ENCODE data around the gene CSH1. TPM values are rescaled to one million over a fixed set of nuclear protein-coding genes. Genes with fewer than 3 reads are reported as not detected.
"Not testable (repeated sequence)": the region's sequence is repeated elsewhere in the genome, so short reads cannot be mapped to it uniquely, and the experiment has no call there.

The CSH1 gene
- total and polyA plus RNA-seq, 2 experiments from 2014 or later, result 0.68 TPM; not detected in 1

GRCh38 chr17:63874061-63874626 is 22.2 kb downstream of the CSH1 start:
- not testable (repeated sequence) for H3K79me2 ChIP-seq (replicated peaks; ENCODE audit: insufficient read depth); H3K4me1 ChIP-seq (ENCODE audit: insufficient read depth); H3K9me3 Mint-ChIP-seq; H3K4me2 ChIP-seq; H3K9me2 ChIP-seq (ENCODE audit: insufficient read depth); H3K4me1 Mint-ChIP-seq; H2AFZ ChIP-seq; H3K27me3 ChIP-seq (ENCODE audit: insufficient read depth); H3F3A ChIP-seq (replicated peaks; ENCODE audit: low read depth); H3K4me3 Mint-ChIP-seq; DNase-seq (ENCODE audit: low spot score); H3K27ac ChIP-seq (ENCODE audit: low read depth); H3K36me3 ChIP-seq (ENCODE audit: insufficient read depth); H3K27me3 Mint-ChIP-seq (ENCODE audit: insufficient read depth, low read depth, poor library complexity); H3K36me3 Mint-ChIP-seq (ENCODE audit: low read depth); H3K4me3 ChIP-seq; H4K20me1 ChIP-seq (replicated peaks; ENCODE audit: insufficient read depth)
- peak; percentile 0 to 51; a peak in 2 of 4 replicates for TF ChIP-seq CTCF (conservative IDR thresholded peaks at IDR 0.05; ENCODE audit: low read depth in 2 of 2)
- H3K27ac Mint-ChIP-seq, result peak overlapping the region; percentile 66; the same call in 1 of the 2 replicates
- peak; percentile 92 for ATAC-seq

GRCh38 chr17:63873577-63873976 is 22.8 kb downstream of the CSH1 start, which contains the start of gene CSH2:
TSS of gene CSH2 (minus strand) at chr17:63873677. CDS start at chr17:63873614, 63 bp downstream.
- H3K36me3 ChIP-seq (ENCODE audit: insufficient read depth); H3K4me2 ChIP-seq; H3K27ac ChIP-seq (ENCODE audit: low read depth); ATAC-seq; H3K36me3 Mint-ChIP-seq (ENCODE audit: low read depth); H4K20me1 ChIP-seq (replicated peaks; ENCODE audit: insufficient read depth); H3K27me3 ChIP-seq (ENCODE audit: insufficient read depth); H3K9me2 ChIP-seq (ENCODE audit: insufficient read depth); H3K4me3 Mint-ChIP-seq; H3K9me3 Mint-ChIP-seq; H3K79me2 ChIP-seq (replicated peaks; ENCODE audit: insufficient read depth); H3F3A ChIP-seq (replicated peaks; ENCODE audit: low read depth); H2AFZ ChIP-seq; H3K27me3 Mint-ChIP-seq (ENCODE audit: insufficient read depth, low read depth, poor library complexity); DNase-seq (ENCODE audit: low spot score); H3K4me1 ChIP-seq (ENCODE audit: insufficient read depth); H3K4me1 Mint-ChIP-seq; H3K4me3 ChIP-seq: not testable (repeated sequence)
- H3K27ac Mint-ChIP-seq, result peak within 1 kb of the TSS; percentile 66; the same call in 1 of the 2 replicates

GRCh38 chr17:63871646-63872365 is 24.6 kb downstream of the CSH1 start:
- H3K27me3 Mint-ChIP-seq (ENCODE audit: insufficient read depth, low read depth, poor library complexity); H3K36me3 ChIP-seq (ENCODE audit: insufficient read depth); H3K4me3 Mint-ChIP-seq; DNase-seq (ENCODE audit: low spot score); ATAC-seq; H2AFZ ChIP-seq; H3K4me3 ChIP-seq; H3K4me2 ChIP-seq; H4K20me1 ChIP-seq (replicated peaks; ENCODE audit: insufficient read depth); H3K27ac Mint-ChIP-seq; H3K4me1 ChIP-seq (ENCODE audit: insufficient read depth); H3F3A ChIP-seq (replicated peaks; ENCODE audit: low read depth); H3K79me2 ChIP-seq (replicated peaks; ENCODE audit: insufficient read depth); H3K36me3 Mint-ChIP-seq (ENCODE audit: low read depth); H3K9me2 ChIP-seq (ENCODE audit: insufficient read depth); H3K4me1 Mint-ChIP-seq; H3K27ac ChIP-seq (ENCODE audit: low read depth); H3K27me3 ChIP-seq (ENCODE audit: insufficient read depth); H3K9me3 Mint-ChIP-seq: not testable (repeated sequence)

GRCh38 chr17:63870292-63870665 is 26.1 kb downstream of the CSH1 start:
- not testable (repeated sequence) for H3F3A ChIP-seq (replicated peaks; ENCODE audit: low read depth); H3K9me3 Mint-ChIP-seq; H3K27ac Mint-ChIP-seq; H3K27ac ChIP-seq (ENCODE audit: low read depth); H3K27me3 ChIP-seq (ENCODE audit: insufficient read depth); H2AFZ ChIP-seq; H3K4me2 ChIP-seq; H3K4me3 Mint-ChIP-seq; H4K20me1 ChIP-seq (replicated peaks; ENCODE audit: insufficient read depth); H3K9me2 ChIP-seq (ENCODE audit: insufficient read depth); H3K79me2 ChIP-seq (replicated peaks; ENCODE audit: insufficient read depth); H3K4me1 ChIP-seq (ENCODE audit: insufficient read depth); ATAC-seq; H3K27me3 Mint-ChIP-seq (ENCODE audit: insufficient read depth, low read depth, poor library complexity); DNase-seq (ENCODE audit: low spot score); H3K36me3 Mint-ChIP-seq (ENCODE audit: low read depth); H3K4me3 ChIP-seq; H3K36me3 ChIP-seq (ENCODE audit: insufficient read depth)
- peaks cover 13% of the 10 kb centered on the region for H3K4me1 Mint-ChIP-seq

Data from GM23338 (cell line).